ENCODE results near the gene STPG3. TPM values are rescaled to one million over a fixed set of nuclear protein-coding genes. Genes with fewer than 3 reads are reported as not detected.

The STPG3 gene
- total and polyA plus RNA-seq, 2 donors, result 0.09 to 0.43 TPM

- Histone ChIP-seq H3K27ac (ENCODE audit: low read depth in 1 of 2, low read length in 1 of 2) (no peak overlapping the region), H3K9me3 (ENCODE audit: control insufficient read depth in 2 of 2, insufficient read depth in 1 of 2, low read length in 1 of 2) (peaks cover 7 to 13% of the 10 kb centered on the region in 2 donors), H3K36me3 (ENCODE audit: control insufficient read depth in 2 of 2, insufficient read depth in 2 of 2, low read length in 1 of 2) (no peaks in the 10 kb centered on the region), H3K27me3 (ENCODE audit: control insufficient read depth in 2 of 2, insufficient read depth in 1 of 2, low read length in 1 of 2) (peaks cover 52 to 87% of the 10 kb centered on the region in 2 donors), H3K4me3 (ENCODE audit: low read length in 2 of 2) (no peak overlapping the region), H3K4me1 (ENCODE audit: control insufficient read depth in 2 of 2, insufficient read depth in 2 of 2, low read length in 2 of 2) (peaks cover 0 to 22% of the 10 kb centered on the region in 2 donors)
- no peak for DNase-seq (ENCODE audit: low read depth in 6 of 9, low spot score in 9 of 9)
- 44% methylated on average over 85 of the region's 85 CpGs for WGBS
These were observed 29.6 kb downstream of the STPG3 start for GRCh38 chr9:137280474-137281344.

- H3K4me3 ChIP-seq (ENCODE audit: low read length in 2 of 2), result no peak overlapping the region
- H3K27ac ChIP-seq (ENCODE audit: low read depth in 1 of 2, low read length in 1 of 2), result no peak overlapping the region
- H3K27me3 ChIP-seq (ENCODE audit: control insufficient read depth in 2 of 2, insufficient read depth in 1 of 2, low read length in 1 of 2), result peaks cover 45 to 82% of the 10 kb centered on the region in 2 donors
- H3K4me1 ChIP-seq (ENCODE audit: control insufficient read depth in 2 of 2, insufficient read depth in 2 of 2, low read length in 2 of 2), result peaks cover 0 to 19% of the 10 kb centered on the region in 2 donors
- no peaks in the 10 kb centered on the region for H3K36me3 ChIP-seq (ENCODE audit: control insufficient read depth in 2 of 2, insufficient read depth in 2 of 2, low read length in 1 of 2)
- peaks cover 7 to 13% of the 10 kb centered on the region in 2 donors for H3K9me3 ChIP-seq (ENCODE audit: control insufficient read depth in 2 of 2, insufficient read depth in 1 of 2, low read length in 1 of 2)
- 83% methylated on average over 39 of the region's 39 CpGs for WGBS
- no peak for DNase-seq (ENCODE audit: low read depth in 6 of 9, low spot score in 9 of 9)
These were observed 30.4 kb downstream of the STPG3 start for GRCh38 chr9:137281345-137282116.

GRCh38 chr9:137286975-137287383 is 35.9 kb downstream of the STPG3 start:
- DNase-seq (ENCODE audit: low read depth in 6 of 9, low spot score in 9 of 9), result peak in 1 of 9 donors; percentile 43
- 62% methylated on average over 14 of the region's 14 CpGs for WGBS
- H3K27ac ChIP-seq (ENCODE audit: low read depth in 1 of 2, low read length in 1 of 2), result no peak overlapping the region
- H3K4me1 ChIP-seq (ENCODE audit: control insufficient read depth in 2 of 2, insufficient read depth in 2 of 2, low read length in 2 of 2), result no peaks in the 10 kb centered on the region
- peaks cover 2 to 40% of the 10 kb centered on the region in 2 donors for H3K27me3 ChIP-seq (ENCODE audit: control insufficient read depth in 2 of 2, insufficient read depth in 1 of 2, low read length in 1 of 2)
- H3K36me3 ChIP-seq (ENCODE audit: control insufficient read depth in 2 of 2, insufficient read depth in 2 of 2, low read length in 1 of 2), result no peaks in the 10 kb centered on the region
- H3K9me3 ChIP-seq (ENCODE audit: control insufficient read depth in 2 of 2, insufficient read depth in 1 of 2, low read length in 1 of 2), result peaks cover 0 to 2% of the 10 kb centered on the region in 2 donors
- no peak overlapping the region for H3K4me3 ChIP-seq (ENCODE audit: low read length in 2 of 2)

GRCh38 chr9:137293094-137293481 is 42.0 kb downstream of the STPG3 start:
- H3K9me3 ChIP-seq (ENCODE audit: control insufficient read depth in 2 of 2, insufficient read depth in 1 of 2, low read length in 1 of 2), result peaks cover 3 to 15% of the 10 kb centered on the region in 2 donors
- H3K27ac ChIP-seq (ENCODE audit: low read depth in 1 of 2, low read length in 1 of 2), result no peak overlapping the region
- H3K4me1 ChIP-seq (ENCODE audit: control insufficient read depth in 2 of 2, insufficient read depth in 2 of 2, low read length in 2 of 2), result peaks cover 0 to 4% of the 10 kb centered on the region in 2 donors
- WGBS, result 94% methylated on average over 15 of the region's 15 CpGs
- H3K27me3 ChIP-seq (ENCODE audit: control insufficient read depth in 2 of 2, insufficient read depth in 1 of 2, low read length in 1 of 2), result peaks cover 38 to 50% of the 10 kb centered on the region in 2 donors
- no peaks in the 10 kb centered on the region for H3K36me3 ChIP-seq (ENCODE audit: control insufficient read depth in 2 of 2, insufficient read depth in 2 of 2, low read length in 1 of 2)
- H3K4me3 ChIP-seq (ENCODE audit: low read length in 2 of 2), result no peak overlapping the region
- no peak for DNase-seq (ENCODE audit: low read depth in 6 of 9, low spot score in 9 of 9)

GRCh38 chr9:137293482-137294090 is 42.5 kb downstream of the STPG3 start:
- Histone ChIP-seq H3K27me3 (ENCODE audit: control insufficient read depth in 2 of 2, insufficient read depth in 1 of 2, low read length in 1 of 2) (peaks cover 43 to 55% of the 10 kb centered on the region in 2 donors), H3K4me1 (ENCODE audit: control insufficient read depth in 2 of 2, insufficient read depth in 2 of 2, low read length in 2 of 2) (peaks cover 0 to 7% of the 10 kb centered on the region in 2 donors)
- no peak for DNase-seq (ENCODE audit: low read depth in 6 of 9, low spot score in 9 of 9)

GRCh38 chr9:137294091-137294680 is 43.1 kb downstream of the STPG3 start:
- no peak overlapping the region for H3K4me3 ChIP-seq (ENCODE audit: low read length in 2 of 2)
- peaks cover 0 to 8% of the 10 kb centered on the region in 2 donors for H3K4me1 ChIP-seq (ENCODE audit: control insufficient read depth in 2 of 2, insufficient read depth in 2 of 2, low read length in 2 of 2)
- no peak overlapping the region for H3K27ac ChIP-seq (ENCODE audit: low read depth in 1 of 2, low read length in 1 of 2)
- no peak for DNase-seq (ENCODE audit: low read depth in 6 of 9, low spot score in 9 of 9)
- H3K36me3 ChIP-seq (ENCODE audit: control insufficient read depth in 2 of 2, insufficient read depth in 2 of 2, low read length in 1 of 2), result no peaks in the 10 kb centered on the region
- 44% methylated on average over 11 of the region's 11 CpGs for WGBS
- peaks cover 3 to 15% of the 10 kb centered on the region in 2 donors for H3K9me3 ChIP-seq (ENCODE audit: control insufficient read depth in 2 of 2, insufficient read depth in 1 of 2, low read length in 1 of 2)
- peaks cover 49 to 61% of the 10 kb centered on the region in 2 donors for H3K27me3 ChIP-seq (ENCODE audit: control insufficient read depth in 2 of 2, insufficient read depth in 1 of 2, low read length in 1 of 2)

More at GRCh38 chr9:137293482-137294090, 42.5 kb downstream of the STPG3 start:
- H3K36me3 ChIP-seq (ENCODE audit: control insufficient read depth in 2 of 2, insufficient read depth in 2 of 2, low read length in 1 of 2), result no peaks in the 10 kb centered on the region
- H3K27ac ChIP-seq (ENCODE audit: low read depth in 1 of 2, low read length in 1 of 2), result no peak overlapping the region
- peaks cover 3 to 15% of the 10 kb centered on the region in 2 donors for H3K9me3 ChIP-seq (ENCODE audit: control insufficient read depth in 2 of 2, insufficient read depth in 1 of 2, low read length in 1 of 2)
- WGBS, result 93% methylated on average over 29 of the region's 29 CpGs
- no peak overlapping the region for H3K4me3 ChIP-seq (ENCODE audit: low read length in 2 of 2)

GRCh38 chr9:137294681-137295237 is 43.7 kb downstream of the STPG3 start:
- Histone ChIP-seq H3K4me3 (ENCODE audit: low read length in 2 of 2) (no peak overlapping the region), H3K36me3 (ENCODE audit: control insufficient read depth in 2 of 2, insufficient read depth in 2 of 2, low read length in 1 of 2) (no peaks in the 10 kb centered on the region), H3K27me3 (ENCODE audit: control insufficient read depth in 2 of 2, insufficient read depth in 1 of 2, low read length in 1 of 2) (peaks cover 55 to 66% of the 10 kb centered on the region in 2 donors), H3K27ac (ENCODE audit: low read depth in 1 of 2, low read length in 1 of 2) (no peak overlapping the region), H3K9me3 (ENCODE audit: control insufficient read depth in 2 of 2, insufficient read depth in 1 of 2, low read length in 1 of 2) (peaks cover 3 to 15% of the 10 kb centered on the region in 2 donors), H3K4me1 (ENCODE audit: control insufficient read depth in 2 of 2, insufficient read depth in 2 of 2, low read length in 2 of 2) (peaks cover 0 to 11% of the 10 kb centered on the region in 2 donors)
- no peak for DNase-seq (ENCODE audit: low read depth in 6 of 9, low spot score in 9 of 9)
- 13% methylated on average over 35 of the region's 35 CpGs for WGBS

GRCh38 chr9:137295238-137295811 is 44.2 kb downstream of the STPG3 start:
- H3K27me3 ChIP-seq (ENCODE audit: control insufficient read depth in 2 of 2, insufficient read depth in 1 of 2, low read length in 1 of 2), result peaks cover 60 to 68% of the 10 kb centered on the region in 2 donors
- peak overlapping the region in 1 of 2 donors; percentile 44 for H3K4me3 ChIP-seq (ENCODE audit: low read length in 2 of 2)
- peaks cover 0 to 15% of the 10 kb centered on the region in 2 donors for H3K4me1 ChIP-seq (ENCODE audit: control insufficient read depth in 2 of 2, insufficient read depth in 2 of 2, low read length in 2 of 2)
- 2% methylated on average over 76 of the region's 76 CpGs for WGBS
- no peak overlapping the region for H3K27ac ChIP-seq (ENCODE audit: low read depth in 1 of 2, low read length in 1 of 2)
- no peak for DNase-seq (ENCODE audit: low read depth in 6 of 9, low spot score in 9 of 9)
- no peaks in the 10 kb centered on the region for H3K36me3 ChIP-seq (ENCODE audit: control insufficient read depth in 2 of 2, insufficient read depth in 2 of 2, low read length in 1 of 2)
- peaks cover 3 to 15% of the 10 kb centered on the region in 2 donors for H3K9me3 ChIP-seq (ENCODE audit: control insufficient read depth in 2 of 2, insufficient read depth in 1 of 2, low read length in 1 of 2)

Data from thymus (tissue), 11 donors.